Testis (tissue), 2 donors: ENCODE data around the gene TRIM37.

Experiments used
- POLR2A ChIP-seq: fragments of 450-650 bp; IDR thresholded peaks from one replicate; pipeline ENCODE4 v1.6.1; 2017; ENCODE audit warnings: antibody characterized with exemption, mild to moderate bottlenecking, moderate library complexity
- TF ChIP-seq, protein P1 (sequence below), 3 experiments: fragments of 450-650 bp in 2 of 3; fragments of 200-600 bp in 1 of 3; sonication (generic) in 1 of 3; IDR thresholded peaks; one replicate each; pipeline ENCODE4 v1.5.1; 2016 to 2019; ENCODE audit warnings: antibody characterized with exemption in 3 of 3, mild to moderate bottlenecking in 2 of 3, moderate library complexity in 1 of 3

DNA sequence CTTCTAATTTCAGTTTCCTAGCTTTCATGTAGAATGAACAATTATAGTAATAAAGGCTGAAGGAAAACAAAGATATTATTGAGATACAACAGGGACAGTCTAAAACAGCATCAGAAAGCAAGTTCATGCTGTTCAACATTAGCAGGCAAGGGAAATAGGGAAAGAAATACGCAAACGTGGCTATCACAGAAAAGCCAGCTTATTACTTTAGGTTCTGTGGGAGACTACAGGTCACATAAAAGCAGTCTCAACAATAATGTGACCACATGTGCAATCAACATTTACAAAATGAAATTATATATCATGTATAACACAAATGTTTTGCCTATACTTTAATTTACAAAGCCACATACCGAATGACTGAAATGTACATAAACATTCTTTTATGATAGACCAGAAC lies 4.9 kb upstream of the TRIM37 start:
- TF ChIP-seq, protein P1, sequence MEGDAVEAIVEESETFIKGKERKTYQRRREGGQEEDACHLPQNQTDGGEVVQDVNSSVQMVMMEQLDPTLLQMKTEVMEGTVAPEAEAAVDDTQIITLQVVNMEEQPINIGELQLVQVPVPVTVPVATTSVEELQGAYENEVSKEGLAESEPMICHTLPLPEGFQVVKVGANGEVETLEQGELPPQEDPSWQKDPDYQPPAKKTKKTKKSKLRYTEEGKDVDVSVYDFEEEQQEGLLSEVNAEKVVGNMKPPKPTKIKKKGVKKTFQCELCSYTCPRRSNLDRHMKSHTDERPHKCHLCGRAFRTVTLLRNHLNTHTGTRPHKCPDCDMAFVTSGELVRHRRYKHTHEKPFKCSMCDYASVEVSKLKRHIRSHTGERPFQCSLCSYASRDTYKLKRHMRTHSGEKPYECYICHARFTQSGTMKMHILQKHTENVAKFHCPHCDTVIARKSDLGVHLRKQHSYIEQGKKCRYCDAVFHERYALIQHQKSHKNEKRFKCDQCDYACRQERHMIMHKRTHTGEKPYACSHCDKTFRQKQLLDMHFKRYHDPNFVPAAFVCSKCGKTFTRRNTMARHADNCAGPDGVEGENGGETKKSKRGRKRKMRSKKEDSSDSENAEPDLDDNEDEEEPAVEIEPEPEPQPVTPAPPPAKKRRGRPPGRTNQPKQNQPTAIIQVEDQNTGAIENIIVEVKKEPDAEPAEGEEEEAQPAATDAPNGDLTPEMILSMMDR (IDR thresholded peaks at IDR 0.05): no peak
- TF ChIP-seq POLR2A: no peak
